B cell (primary cell): ENCODE results near the gene RAPH1. TPM values are rescaled to one million over a fixed set of nuclear protein-coding genes. Genes with fewer than 3 reads are reported as not detected.

Experiments used
- ATAC-seq: fragments of 200-7000 bp; cut with Tn5 transposase; one replicate; pipeline ENCODE4 v1.10.0; 2021; ENCODE audit warnings: low read depth, mild to moderate bottlenecking, moderate number of reproducible peaks, moderate library complexity
- CTCF ChIA-PET: fragments of 350-600 bp; sonication (Branson Sonifier 250); formaldehyde crosslinking; loops from one replicate; lab custom pipeline; 2021; ENCODE audit warnings: antibody characterized with exemption, inconsistent platforms; lab: Charles Lee
- POLR2A ChIA-PET: fragments of 350-600 bp; sonication (Branson Sonifier 250); formaldehyde crosslinking; loops from one replicate; lab custom pipeline; 2021; ENCODE audit warnings: antibody characterized with exemption; lab: Charles Lee
- DNase-seq: peaks from one replicate; pipeline ENCODE4 v3.0.0; 2013
- H2AFZ ChIP-seq: 2 replicates; pipeline ENCODE4 v1.6.1; 2012; ENCODE audit warnings: mild to moderate bottlenecking, low read depth, low read length; ENCODE audit not compliant: insufficient read depth, poor library complexity, severe bottlenecking
- H3K27ac ChIP-seq, 2 donors: 1 replicate in 1 of 2; 2 replicates in 1 of 2; pipeline ENCODE4 v1.5.1; 2012 to 2013; ENCODE audit warnings: low read length in 2 of 2, mild to moderate bottlenecking in 2 of 2, moderate library complexity in 1 of 2
- H3K27me3 ChIP-seq, 4 experiments: fragments of 200-600 bp in 1 of 4; sonication (generic) in 1 of 4; replicated peaks in 1 of 4; 1 replicate in 2 of 4; 2 replicates in 2 of 4; pipeline versions ENCODE4 v1.6.1 to v1.7.0; 2013 to 2016; ENCODE audit warnings: low read length in 3 of 4, mild to moderate bottlenecking in 2 of 4, mixed read lengths in 1 of 4, moderate library complexity in 1 of 4; ENCODE audit not compliant: insufficient read depth in 4 of 4, control insufficient read depth in 3 of 4; ENCODE audit errors: control extremely low read depth in 1 of 4
- H3K36me3 ChIP-seq, 2 experiments: replicated peaks in 1 of 2; 1 replicate in 1 of 2; 2 replicates in 1 of 2; pipeline versions ENCODE4 v1.6.1 to v1.7.1; 2013; ENCODE audit warnings: low read length in 1 of 2; ENCODE audit not compliant: insufficient read depth in 2 of 2, control insufficient read depth in 1 of 2; ENCODE audit errors: control extremely low read depth in 1 of 2, extremely low read depth in 1 of 2
- H3K4me1 ChIP-seq, 2 donors: fragments of 200-600 bp in 1 of 2; sonication (generic) in 1 of 2; 1 replicate in 1 of 2; 2 replicates in 1 of 2; pipeline versions ENCODE4 v1.5.1 to v1.6.1; 2013 to 2017; ENCODE audit warnings: low read length in 2 of 2; ENCODE audit not compliant: control insufficient read depth in 2 of 2, insufficient read depth in 2 of 2
- H3K4me2 ChIP-seq: replicated peaks from 2 replicates; pipeline ENCODE3; 2012; ENCODE audit warnings: mild to moderate bottlenecking, low read depth, low read length; ENCODE audit not compliant: poor library complexity, severe bottlenecking
- H3K4me3 ChIP-seq, 5 experiments: fragments of 200-600 bp in 1 of 5; sonication (generic) in 1 of 5; 1 replicate in 3 of 5; 2 replicates in 2 of 5; pipeline versions ENCODE4 v1.5.1 to v1.7.0; 2011 to 2016; ENCODE audit warnings: low read length in 4 of 5, mild to moderate bottlenecking in 4 of 5, low read depth in 2 of 5, control low read depth in 1 of 5, moderate library complexity in 1 of 5; ENCODE audit not compliant: insufficient read depth in 1 of 5; ENCODE audit errors: control extremely low read depth in 1 of 5, extremely low read depth in 1 of 5
- H3K79me2 ChIP-seq: fragments of 200-600 bp; sonication (generic); one replicate; pipeline ENCODE4 v1.6.0; 2016; ENCODE audit warnings: low read length; ENCODE audit not compliant: control insufficient read depth, insufficient read depth
- H3K9ac ChIP-seq: fragments of 200-600 bp; sonication (generic); 2 replicates; pipeline ENCODE4 v1.6.1; 2017; ENCODE audit warnings: mild to moderate bottlenecking, low read length, moderate library complexity
- H3K9me3 ChIP-seq, 3 donors: one replicate each; pipeline versions ENCODE4 v1.6.1 to v1.7.1; 2013; ENCODE audit warnings: low read length in 2 of 3; ENCODE audit not compliant: control insufficient read depth in 2 of 3, insufficient read depth in 1 of 3; ENCODE audit errors: control extremely low read depth in 1 of 3
- H4K20me1 ChIP-seq: 2 replicates; pipeline ENCODE4 v1.6.0; 2012; ENCODE audit warnings: mild to moderate bottlenecking, low read length; ENCODE audit not compliant: insufficient read depth, control insufficient read depth, poor library complexity, severe bottlenecking
- H3K27ac Mint-ChIP-seq: one replicate; pipeline ENCODE4 v1.8.0; 2021; ENCODE audit warnings: mixed read lengths
- H3K27me3 Mint-ChIP-seq: one replicate; pipeline ENCODE4 v1.8.0; 2021; ENCODE audit warnings: mixed read lengths
- H3K4me1 Mint-ChIP-seq: one replicate; pipeline ENCODE4 v1.8.0; 2021; ENCODE audit warnings: mixed read lengths
- H3K4me3 Mint-ChIP-seq: one replicate; pipeline ENCODE4 v1.8.0; 2021; ENCODE audit warnings: mixed read lengths
- H3K9me3 Mint-ChIP-seq: one replicate; pipeline ENCODE4 v1.8.0; 2022; ENCODE audit warnings: mixed read lengths; ENCODE audit not compliant: insufficient read depth
- EZH2 ChIP-seq: IDR thresholded peaks from 2 replicates; pipeline ENCODE4 v1.6.1; 2012; ENCODE audit warnings: borderline replicate concordance, low read depth, mild to moderate bottlenecking, moderate library complexity, low read length; ENCODE audit not compliant: insufficient read depth, poor library complexity, severe bottlenecking
- WGBS: methylation state at CpG from one replicate; pipeline ENCODE4 v1.1.5; 2013; ENCODE audit warnings: missing lambda C conversion rate; ENCODE audit not compliant: insufficient coverage; 5-methylcytosine and 5-hydroxymethylcytosine counted together
- intact Hi-C: fragments of 100-400 bp; cut with micrococcal nuclease; formaldehyde crosslinking; loops from one replicate; pipeline ENCODE4 v1.10.0; 2022
- polyA plus RNA-seq: library from polyadenylated mRNA; depleted of rRNA; stranded (reverse); fragments of >200 nt; gene quantifications from 2 replicates; pipeline ENCODE4 v1.2.3, GENCODE V29; 2012
- total RNA-seq, 2 donors: library from RNA; stranded (reverse); fragments of 120-200 nt in 1 of 2; gene quantifications; 1 replicate in 1 of 2; 2 replicates in 1 of 2; pipeline versions ENCODE4 v1.2.3 to v1.2.4, GENCODE V29; 2013 to 2022
- TF ChIP-seq, protein P1 (sequence below): fragments of 200-600 bp; IDR thresholded peaks from one replicate; pipeline ENCODE4 v1.8.0; 2022; ENCODE audit warnings: antibody characterized with exemption, mild to moderate bottlenecking

Gene RAPH1
- total and polyA plus RNA-seq, 2 donors (not counting 1 experiment from before 2014, with no cell fraction given): 0.13 TPM; not detected in 1

DNA sequence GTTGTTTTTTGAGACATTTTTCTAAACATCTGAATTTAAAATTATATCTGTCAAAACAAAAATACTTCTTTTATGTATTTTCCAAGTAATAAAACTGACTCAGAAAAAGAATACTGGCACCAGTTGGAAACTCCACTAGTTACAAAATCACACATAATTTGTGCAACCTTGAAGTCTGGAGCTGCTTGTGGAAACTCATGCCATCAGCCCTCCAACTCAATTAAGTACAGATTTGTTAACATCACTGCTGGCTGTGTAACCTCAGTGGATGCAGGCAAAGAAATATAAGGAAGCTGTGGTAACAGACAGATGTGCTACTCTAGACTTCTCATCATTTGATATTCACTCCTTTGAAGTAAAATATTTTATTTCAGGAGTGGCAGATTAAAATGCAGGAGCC lies 30.0 kb upstream of the RAPH1 start:
- ChIA-PET CTCF (no interaction called here), POLR2A (no interaction called here)
- H3K9ac ChIP-seq: no peak overlapping the region
- Mint-ChIP-seq H3K27me3 (peaks cover 48% of the 10 kb centered on the region), H3K4me1 (no peaks in the 10 kb centered on the region), H3K4me3 (no peak overlapping the region), H3K9me3 (no peaks in the 10 kb centered on the region), H3K27ac (no peak overlapping the region)
- H3K36me3 ChIP-seq: no peaks in the 10 kb centered on the region
- H2AFZ ChIP-seq: no peak overlapping the region
- ATAC-seq (no peak), DNase-seq (no peak)
- H4K20me1 ChIP-seq: no peaks in the 10 kb centered on the region
- H3K4me2 ChIP-seq: no peak overlapping the region
- no peak for TF ChIP-seq EZH2
- TF ChIP-seq, protein P1, sequence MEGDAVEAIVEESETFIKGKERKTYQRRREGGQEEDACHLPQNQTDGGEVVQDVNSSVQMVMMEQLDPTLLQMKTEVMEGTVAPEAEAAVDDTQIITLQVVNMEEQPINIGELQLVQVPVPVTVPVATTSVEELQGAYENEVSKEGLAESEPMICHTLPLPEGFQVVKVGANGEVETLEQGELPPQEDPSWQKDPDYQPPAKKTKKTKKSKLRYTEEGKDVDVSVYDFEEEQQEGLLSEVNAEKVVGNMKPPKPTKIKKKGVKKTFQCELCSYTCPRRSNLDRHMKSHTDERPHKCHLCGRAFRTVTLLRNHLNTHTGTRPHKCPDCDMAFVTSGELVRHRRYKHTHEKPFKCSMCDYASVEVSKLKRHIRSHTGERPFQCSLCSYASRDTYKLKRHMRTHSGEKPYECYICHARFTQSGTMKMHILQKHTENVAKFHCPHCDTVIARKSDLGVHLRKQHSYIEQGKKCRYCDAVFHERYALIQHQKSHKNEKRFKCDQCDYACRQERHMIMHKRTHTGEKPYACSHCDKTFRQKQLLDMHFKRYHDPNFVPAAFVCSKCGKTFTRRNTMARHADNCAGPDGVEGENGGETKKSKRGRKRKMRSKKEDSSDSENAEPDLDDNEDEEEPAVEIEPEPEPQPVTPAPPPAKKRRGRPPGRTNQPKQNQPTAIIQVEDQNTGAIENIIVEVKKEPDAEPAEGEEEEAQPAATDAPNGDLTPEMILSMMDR: no peak
- no peaks in the 10 kb centered on the region for H3K79me2 ChIP-seq
- H3K27ac ChIP-seq: no peak overlapping the region
- intact Hi-C loops: no loop called here
- no peaks in the 10 kb centered on the region for H3K9me3 ChIP-seq
- peaks cover 0 to 13% (median 6%) of the 10 kb centered on the region in 4 experiments for H3K27me3 ChIP-seq
- no peaks in the 10 kb centered on the region for H3K4me1 ChIP-seq
- no peak overlapping the region for H3K4me3 ChIP-seq

DNA sequence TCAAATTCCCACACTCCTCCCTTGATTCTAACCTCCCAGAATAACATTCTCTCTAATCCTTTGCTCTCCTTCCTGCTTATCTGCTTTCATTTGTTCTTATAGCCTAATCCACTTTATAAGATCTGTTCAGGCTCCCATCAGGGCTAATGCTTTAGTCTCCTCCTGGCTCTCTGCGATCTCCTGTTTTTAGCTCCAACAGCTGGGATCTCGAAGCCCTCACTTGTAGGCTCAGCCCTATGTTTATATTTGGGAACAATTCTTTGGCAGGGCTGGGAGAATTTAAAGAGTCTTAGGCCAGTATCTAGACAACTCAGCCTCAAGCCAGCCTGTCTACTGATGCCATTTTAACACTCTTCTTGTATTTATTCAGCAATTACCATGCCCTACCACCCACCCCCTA lies 27.2 kb upstream of the RAPH1 start:
- Histone ChIP-seq H3K27me3 (peaks cover 0 to 10% (median 2%) of the 10 kb centered on the region in 4 experiments), H3K4me2 (no peak overlapping the region), H3K9ac (no peak overlapping the region), H3K4me1 (no peaks in the 10 kb centered on the region), H4K20me1 (no peaks in the 10 kb centered on the region), H3K9me3 (no peaks in the 10 kb centered on the region), H3K79me2 (no peaks in the 10 kb centered on the region), H2AFZ (no peak overlapping the region), H3K4me3 (no peak overlapping the region), H3K36me3 (no peaks in the 10 kb centered on the region), H3K27ac (no peak overlapping the region)
- CTCF ChIA-PET: interaction anchor here (0.6 kb wide), 1 partner anchor 144 kb away, joined by 3 read pairs; no protein-coding TSS in a partner anchor
- intact Hi-C loops: no loop called here
- POLR2A ChIA-PET: no interaction called here
- Mint-ChIP-seq H3K27ac (no peak overlapping the region), H3K9me3 (no peaks in the 10 kb centered on the region), H3K4me3 (no peak overlapping the region), H3K27me3 (peaks cover 37% of the 10 kb centered on the region), H3K4me1 (no peaks in the 10 kb centered on the region)
- DNase-seq: no peak
- no CpG with 5 or more reads among the region's 2 CpGs for WGBS
- no peak for TF ChIP-seq EZH2
- TF ChIP-seq, protein P1: no peak
- no peak for ATAC-seq
